HCT116 (cell line): Measurements from ENCODE around the gene FBXO22. TPM values are rescaled to one million over a fixed set of nuclear protein-coding genes. Genes with fewer than 3 reads are reported as not detected.

Source experiments
- ATAC-seq: fragments of 200-7000 bp; cut with Tn5 transposase; 2 replicates; pipeline ENCODE4 v1.9.1; 2020; ENCODE audit warnings: mild to moderate bottlenecking, moderate library complexity
- BruUV-seq: library from RNA; stranded (reverse); fragments of 400-500 nt; replicated peaks from 2 replicates; lab custom pipeline; 2021; lab: Mats Ljungman, UMichigan
- CTCF ChIA-PET: fragments of 300-600 bp; sonication (Branson Sonifier 250); formaldehyde crosslinking; loops from one replicate; lab custom pipeline; 2021; ENCODE audit warnings: antibody characterized with exemption; lab: Charles Lee
- POLR2A ChIA-PET: fragments of 300-600, 350-600 bp; sonication (Branson Sonifier 250); formaldehyde crosslinking; loops from one replicate; lab custom pipeline; 2021; ENCODE audit warnings: antibody characterized with exemption; lab: Charles Lee
- RAD21 ChIA-PET, 2 experiments: fragments of 300-600 bp; sonication (Branson Sonifier 250); formaldehyde crosslinking; loops; one replicate each; lab custom pipeline; 2023; ENCODE audit warnings: low total read pairs in 2 of 2; ENCODE audit not compliant: uncharacterized antibody in 2 of 2, unreplicated experiment in 2 of 2, low non-redundant PET in 1 of 2; lab: Charles Lee
- DNase-seq: peaks from one replicate; pipeline ENCODE4 v3.0.0-alpha.2; 2010; ENCODE audit warnings: low read depth, low spot score
- H2AFZ ChIP-seq: fragments of 200-600 bp; shearing (Covaris generic), sonication (generic); 2 replicates; pipeline ENCODE4 v1.6.1; 2017; ENCODE audit warnings: low read depth, mixed run types, mixed read lengths, antibody characterized with exemption, low read length; ENCODE audit not compliant: poor library complexity, severe bottlenecking
- H3K27ac ChIP-seq: 2 replicates; pipeline ENCODE4 v1.5.1; 2012; ENCODE audit warnings: low read depth, low read length
- H3K27me3 ChIP-seq: fragments of 200-600 bp; sonication (generic); 2 replicates; pipeline ENCODE4 v1.6.1; 2016; ENCODE audit warnings: mixed run types, low read length, mixed read lengths; ENCODE audit not compliant: insufficient read depth
- H3K36me3 ChIP-seq, 2 experiments: fragments of 200-500 bp in 1 of 2; fragments of 200-600 bp in 1 of 2; sonication (Bioruptor generic) in 1 of 2; sonication (generic) in 1 of 2; 2 replicates each; pipeline versions ENCODE4 v1.5.1 to v1.6.1; 2014 to 2016; ENCODE audit warnings: low read length in 2 of 2, inconsistent platforms in 1 of 2, mixed read lengths in 1 of 2, mixed run types in 1 of 2; ENCODE audit not compliant: insufficient read depth in 2 of 2, control insufficient read depth in 1 of 2
- H3K4me1 ChIP-seq, 2 experiments: fragments of 200-600 bp in 1 of 2; sonication (generic) in 1 of 2; 2 replicates each; pipeline versions ENCODE4 v1.5.1 to v1.6.1; 2012 to 2017; ENCODE audit warnings: low read length in 2 of 2, inconsistent platforms in 1 of 2, mild to moderate bottlenecking in 1 of 2, mixed read lengths in 1 of 2, mixed run types in 1 of 2, moderate library complexity in 1 of 2; ENCODE audit not compliant: insufficient read depth in 2 of 2, control insufficient read depth in 1 of 2
- H3K4me2 ChIP-seq: fragments of 200-600 bp; sonication (generic); 2 replicates; pipeline ENCODE4 v1.6.1; 2017; ENCODE audit warnings: mixed run types, low read length, mixed read lengths
- H3K4me3 ChIP-seq, 2 experiments: fragments of 200-600 bp in 1 of 2; sonication (generic) in 1 of 2; replicated peaks in 1 of 2; 2 replicates each; pipeline ENCODE4 v1.5.1; 2011 to 2016; ENCODE audit warnings: low read length in 2 of 2, control low read depth in 1 of 2, low read depth in 1 of 2, mild to moderate bottlenecking in 1 of 2, mixed read lengths in 1 of 2, mixed run types in 1 of 2
- H3K79me2 ChIP-seq: fragments of 200-600 bp; sonication (generic); 2 replicates; pipeline ENCODE4 v1.6.1; 2017; ENCODE audit warnings: mild to moderate bottlenecking, mixed run types, low read length, moderate library complexity, mixed read lengths; ENCODE audit not compliant: insufficient read depth
- H3K9ac ChIP-seq: fragments of 200-600 bp; sonication (generic); 2 replicates; pipeline ENCODE4 v1.6.1; 2016; ENCODE audit warnings: low read length, mixed read lengths
- H3K9me2 ChIP-seq: fragments of 200-600 bp; sonication (generic), shearing (Covaris generic); 2 replicates; pipeline ENCODE4 v1.6.1; 2017; ENCODE audit warnings: mixed run types, mild to moderate bottlenecking, moderate library complexity; ENCODE audit not compliant: insufficient read depth
- H3K9me3 ChIP-seq, 2 experiments: fragments of 200-500 bp in 1 of 2; fragments of 200-600 bp in 1 of 2; sonication (Bioruptor generic) in 1 of 2; sonication (generic) in 1 of 2; 2 replicates each; pipeline ENCODE4 v1.6.1; 2014 to 2017; ENCODE audit warnings: low read length in 2 of 2, mixed read lengths in 2 of 2, inconsistent platforms in 1 of 2, low read depth in 1 of 2, mild to moderate bottlenecking in 1 of 2, mixed run types in 1 of 2, moderate library complexity in 1 of 2; ENCODE audit not compliant: control insufficient read depth in 1 of 2, insufficient read depth in 1 of 2
- H4K20me1 ChIP-seq: fragments of 200-600 bp; sonication (generic), shearing (Covaris generic); 2 replicates; pipeline ENCODE4 v1.6.1; 2017; ENCODE audit warnings: mixed run types, mild to moderate bottlenecking, moderate library complexity; ENCODE audit not compliant: insufficient read depth
- CEBPB ChIP-seq: IDR thresholded peaks from 2 replicates; pipeline ENCODE4 v1.6.1; 2012; ENCODE audit warnings: low read depth
- EZH2 ChIP-seq: fragments of 200-600 bp; sonication (generic); IDR thresholded peaks from 2 replicates; pipeline ENCODE4 v1.6.1; 2017; ENCODE audit warnings: antibody characterized with exemption, mixed run types
- EZH2phosphoT487 ChIP-seq: fragments of 200-600 bp; IDR thresholded peaks from 2 replicates; pipeline ENCODE4 v1.6.1; 2018; ENCODE audit warnings: antibody characterized with exemption, borderline replicate concordance
- FOSL1 ChIP-seq: IDR thresholded peaks from 2 replicates; pipeline ENCODE4 v1.6.1; 2012; ENCODE audit warnings: low read depth
- POLR2AphosphoS5 ChIP-seq: IDR thresholded peaks from 2 replicates; pipeline ENCODE4 v1.6.1; 2011; ENCODE audit warnings: mild to moderate bottlenecking, low read depth, low read length, moderate library complexity
- RAD21 ChIP-seq: IDR thresholded peaks from 2 replicates; pipeline ENCODE4 v1.6.1; 2012; ENCODE audit warnings: low read depth, mild to moderate bottlenecking
- YY1 ChIP-seq: IDR thresholded peaks from 2 replicates; pipeline ENCODE4 v1.6.1; 2011; ENCODE audit warnings: low read length, low read depth, moderate library complexity, mild to moderate bottlenecking; ENCODE audit not compliant: insufficient replicate concordance; ENCODE audit errors: extremely low read depth
- ZFX ChIP-seq: fragments of 450-650 bp; IDR thresholded peaks from 2 replicates; pipeline ENCODE4 v1.6.1; 2017
- intact Hi-C: fragments of 100-400 bp; cut with micrococcal nuclease; formaldehyde crosslinking; loops from 2 replicates; pipeline ENCODE4 v1.10.0; 2022
- total RNA-seq: library from RNA; stranded (reverse); gene quantifications from one replicate; pipeline ENCODE4 v1.2.1, GENCODE V29; 2021; ENCODE audit not compliant: unreplicated experiment
- TF ChIP-seq, protein P1 (sequence below): IDR thresholded peaks from 2 replicates; pipeline ENCODE4 v1.6.1; 2011; ENCODE audit warnings: mild to moderate bottlenecking, low read length, moderate library complexity; ENCODE audit not compliant: insufficient replicate concordance; ENCODE audit errors: extremely low read depth
- TF ChIP-seq, protein P2 (sequence below), 3 experiments: fragments of 200-600 bp in 1 of 3; sonication (generic) in 1 of 3; IDR thresholded peaks in 2 of 3; conservative IDR thresholded peaks in 1 of 3; 2 replicates each; pipeline ENCODE4 v1.5.1; 2012 to 2017; ENCODE audit warnings: low read depth in 2 of 3, low read length in 2 of 3, antibody characterized with exemption in 1 of 3, borderline replicate concordance in 1 of 3, control low read depth in 1 of 3, mild to moderate bottlenecking in 1 of 3, mixed read lengths in 1 of 3, mixed run types in 1 of 3, moderate library complexity in 1 of 3; ENCODE audit not compliant: insufficient read depth in 1 of 3

The FBXO22 gene
- total RNA-seq, 1 experiment from 2014 or later, result 60.3 TPM

DNA sequence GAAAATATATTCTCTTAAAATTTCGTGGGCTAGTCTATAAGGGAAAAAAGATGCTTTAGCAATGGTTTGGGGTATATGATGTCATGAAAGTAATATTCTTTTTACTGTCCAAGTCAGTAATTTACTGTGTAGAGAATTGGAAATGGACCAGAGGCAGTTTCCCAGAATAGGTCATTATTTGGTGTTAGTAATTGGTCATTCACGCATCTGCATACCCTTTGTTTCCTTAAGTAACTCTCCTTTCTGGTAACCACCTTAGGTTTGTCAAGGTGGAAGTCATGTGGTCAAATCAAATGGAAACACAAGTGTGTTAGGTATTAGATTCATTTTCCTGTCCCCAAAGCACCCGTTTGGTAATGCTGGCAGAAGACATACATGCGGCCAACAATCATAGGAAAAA, 23.9 kb downstream of the FBXO22 start (continued):
- TF ChIP-seq YY1 (no peak), POLR2AphosphoS5 (no peak), ZFX (no peak), CEBPB (no peak), EZH2 (no peak)
- TF ChIP-seq, protein P1, sequence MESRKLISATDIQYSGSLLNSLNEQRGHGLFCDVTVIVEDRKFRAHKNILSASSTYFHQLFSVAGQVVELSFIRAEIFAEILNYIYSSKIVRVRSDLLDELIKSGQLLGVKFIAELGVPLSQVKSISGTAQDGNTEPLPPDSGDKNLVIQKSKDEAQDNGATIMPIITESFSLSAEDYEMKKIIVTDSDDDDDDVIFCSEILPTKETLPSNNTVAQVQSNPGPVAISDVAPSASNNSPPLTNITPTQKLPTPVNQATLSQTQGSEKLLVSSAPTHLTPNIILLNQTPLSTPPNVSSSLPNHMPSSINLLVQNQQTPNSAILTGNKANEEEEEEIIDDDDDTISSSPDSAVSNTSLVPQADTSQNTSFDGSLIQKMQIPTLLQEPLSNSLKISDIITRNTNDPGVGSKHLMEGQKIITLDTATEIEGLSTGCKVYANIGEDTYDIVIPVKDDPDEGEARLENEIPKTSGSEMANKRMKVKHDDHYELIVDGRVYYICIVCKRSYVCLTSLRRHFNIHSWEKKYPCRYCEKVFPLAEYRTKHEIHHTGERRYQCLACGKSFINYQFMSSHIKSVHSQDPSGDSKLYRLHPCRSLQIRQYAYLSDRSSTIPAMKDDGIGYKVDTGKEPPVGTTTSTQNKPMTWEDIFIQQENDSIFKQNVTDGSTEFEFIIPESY, result no peak

DNA sequence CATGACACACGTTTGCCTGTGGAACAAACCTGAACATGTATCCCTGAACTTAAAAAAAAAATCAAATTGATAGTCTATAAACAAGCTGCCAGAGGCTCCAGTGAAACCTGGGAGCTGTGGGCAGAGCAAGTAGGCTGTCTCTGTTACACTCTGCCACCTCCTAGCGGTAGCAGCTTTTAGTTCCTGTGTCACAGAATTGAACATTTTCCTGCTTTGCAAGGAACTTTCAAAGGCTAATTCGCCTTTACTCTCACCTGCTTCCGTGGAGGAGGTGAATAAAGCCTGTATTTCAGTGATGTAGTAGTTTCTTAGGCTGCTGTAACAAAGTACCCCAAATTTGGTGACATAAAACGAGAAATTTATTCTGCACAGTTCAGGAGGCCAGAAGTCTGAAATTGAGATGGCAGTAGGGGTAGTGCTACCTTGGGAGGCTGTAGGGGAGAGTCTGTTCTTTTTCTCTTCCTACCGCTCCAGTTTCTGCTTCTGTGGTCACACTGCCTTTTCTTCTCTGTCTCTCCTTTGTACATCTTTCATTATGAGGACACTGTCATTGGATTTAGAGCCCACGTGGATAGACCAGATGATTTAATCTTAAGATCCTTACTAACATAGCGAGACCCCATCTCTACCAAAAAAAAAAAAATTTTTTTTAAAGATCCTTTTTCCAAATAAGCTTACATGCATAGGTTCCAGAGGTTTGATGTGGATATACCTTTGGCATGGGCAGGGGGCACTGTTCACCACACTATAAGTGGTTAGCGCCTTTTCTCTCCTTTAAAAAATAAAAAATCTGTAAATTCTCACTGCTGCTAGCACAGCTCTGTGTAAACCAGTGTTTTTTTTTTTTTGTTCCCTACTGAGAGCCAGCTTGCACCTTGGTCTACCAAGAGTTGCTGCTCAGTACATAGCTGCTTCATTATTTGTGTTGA, 25.3 kb downstream of the FBXO22 start:
- Histone ChIP-seq H3K9me3 (no peaks in the 10 kb centered on the region), H3K4me1 (no peaks in the 10 kb centered on the region), H3K4me2 (no peak overlapping the region), H2AFZ (no peak overlapping the region), H3K4me3 (no peak overlapping the region), H4K20me1 (peaks cover 11% of the 10 kb centered on the region; the same call in 1 of the 2 replicates), H3K79me2 (peaks cover 74% of the 10 kb centered on the region), H3K27me3 (no peaks in the 10 kb centered on the region), H3K9me2 (no peaks in the 10 kb centered on the region), H3K36me3 (peaks cover 9 to 28% of the 10 kb centered on the region in 2 experiments; a peak in 3 of 4 replicates), H3K9ac (no peak overlapping the region), H3K27ac (no peak overlapping the region)
- ATAC-seq, result peak; percentile 78
- ChIA-PET CTCF (interaction anchor here (0.7 to 3.0 kb wide), 15 partner anchors 8 to 486 kb away, joined by 3 to 42 read pairs (median 4); no protein-coding TSS in a partner anchor), POLR2A (no interaction called here), RAD21 (interaction anchor here in 1 of 2 experiments (1.1 kb wide), 1 partner anchor 210 kb away, joined by 3 read pairs; no protein-coding TSS in a partner anchor)
- intact Hi-C loops, result loop anchor here (1.0 kb wide), 1 partner anchor 210 kb away; no protein-coding TSS in a partner anchor
- no TSS peak for BruUV-seq
- peak; percentile 10 for DNase-seq
- TF ChIP-seq EZH2phosphoT487 (no peak), RAD21 (peak; percentile 37; the same call in 1 of the 2 replicates), FOSL1 (no peak)
- TF ChIP-seq, protein P2, sequence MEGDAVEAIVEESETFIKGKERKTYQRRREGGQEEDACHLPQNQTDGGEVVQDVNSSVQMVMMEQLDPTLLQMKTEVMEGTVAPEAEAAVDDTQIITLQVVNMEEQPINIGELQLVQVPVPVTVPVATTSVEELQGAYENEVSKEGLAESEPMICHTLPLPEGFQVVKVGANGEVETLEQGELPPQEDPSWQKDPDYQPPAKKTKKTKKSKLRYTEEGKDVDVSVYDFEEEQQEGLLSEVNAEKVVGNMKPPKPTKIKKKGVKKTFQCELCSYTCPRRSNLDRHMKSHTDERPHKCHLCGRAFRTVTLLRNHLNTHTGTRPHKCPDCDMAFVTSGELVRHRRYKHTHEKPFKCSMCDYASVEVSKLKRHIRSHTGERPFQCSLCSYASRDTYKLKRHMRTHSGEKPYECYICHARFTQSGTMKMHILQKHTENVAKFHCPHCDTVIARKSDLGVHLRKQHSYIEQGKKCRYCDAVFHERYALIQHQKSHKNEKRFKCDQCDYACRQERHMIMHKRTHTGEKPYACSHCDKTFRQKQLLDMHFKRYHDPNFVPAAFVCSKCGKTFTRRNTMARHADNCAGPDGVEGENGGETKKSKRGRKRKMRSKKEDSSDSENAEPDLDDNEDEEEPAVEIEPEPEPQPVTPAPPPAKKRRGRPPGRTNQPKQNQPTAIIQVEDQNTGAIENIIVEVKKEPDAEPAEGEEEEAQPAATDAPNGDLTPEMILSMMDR (IDR thresholded peaks at IDR 0.05 in 2 of 3, conservative IDR thresholded peaks at IDR 0.05 in 1 of 3; ENCODE audit: borderline replicate concordance in 1 of 3, insufficient read depth in 1 of 3, low read depth in 2 of 3, low read length in 2 of 3), result peak; percentile 26 to 55 (median 41); a peak in 4 of 6 replicates
